DMS114 treated with DMSO at 0.1 percent for 48 hours (cell line): Measurements from ENCODE around the gene LMLN.
"Not testable (repeated sequence)": the region's sequence is repeated elsewhere in the genome, so short reads cannot be mapped to it uniquely, and the experiment has no call there.

Experiments used
- DNase-seq: peaks from one replicate; lab custom pipeline; 2025; ENCODE audit not compliant: unreplicated experiment; lab: John Stamatoyannopoulos, UW

Gene LMLN

GRCh38 chr3:198071602-198072287 is 111.7 kb downstream of the LMLN start:
- no peak for DNase-seq

- no peak for DNase-seq
Measured at GRCh38 chr3:198076722-198077308, 116.8 kb downstream of the LMLN start.

GRCh38 chr3:198079771-198080520 is 119.9 kb downstream of the LMLN start:
- DNase-seq: no peak

- DNase-seq: no peak
Measured at GRCh38 chr3:198080521-198081384, 120.7 kb downstream of the LMLN start.

- DNase-seq: no peak
Measured at GRCh38 chr3:198081421-198081844, 121.4 kb downstream of the LMLN start.

GRCh38 chr3:198082226-198082625 is 122.2 kb downstream of the LMLN start:
- DNase-seq: not testable (repeated sequence)

GRCh38 chr3:198088421-198088955 is 128.5 kb downstream of the LMLN start:
- DNase-seq: no peak

GRCh38 chr3:198090795-198091332 is 130.8 kb downstream of the LMLN start:
- no peak for DNase-seq

- DNase-seq: no peak
Measured at GRCh38 chr3:198092276-198092675, 132.3 kb downstream of the LMLN start.

GRCh38 chr3:198093112-198093679 is 133.2 kb downstream of the LMLN start:
- no peak for DNase-seq
